ENCODE measurements around the gene SPACDR.
"Not testable (repeated sequence)": the region's sequence is repeated elsewhere in the genome, so short reads cannot be mapped to it uniquely, and the experiment has no call there.

The SPACDR gene

GRCh38 chr7:100444311-100445278 is 19.5 kb downstream of the SPACDR start:
- no peak for DNase-seq (ENCODE audit: insufficient read length, low spot score)
- FAIRE-seq: no peak
- no peak for TF ChIP-seq CTCF (IDR thresholded peaks at IDR 0.05; ENCODE audit: insufficient read depth, missing control alignments)

GRCh38 chr7:100443096-100443840 is 20.8 kb downstream of the SPACDR start:
- TF ChIP-seq CTCF (IDR thresholded peaks at IDR 0.05; ENCODE audit: insufficient read depth, missing control alignments): no peak
- DNase-seq (ENCODE audit: insufficient read length, low spot score) (no peak), FAIRE-seq (no peak)

GRCh38 chr7:100441641-100442535 is 22.2 kb downstream of the SPACDR start:
- FAIRE-seq (no peak), DNase-seq (ENCODE audit: insufficient read length, low spot score) (no peak)
- TF ChIP-seq CTCF (IDR thresholded peaks at IDR 0.05; ENCODE audit: insufficient read depth, missing control alignments): no peak

GRCh38 chr7:100439244-100439643 is 24.8 kb downstream of the SPACDR start:
- FAIRE-seq; DNase-seq (ENCODE audit: insufficient read length, low spot score): not testable (repeated sequence)

GRCh38 chr7:100438731-100439130 is 25.3 kb downstream of the SPACDR start:
- not testable (repeated sequence) for FAIRE-seq; DNase-seq (ENCODE audit: insufficient read length, low spot score)

- TF ChIP-seq CTCF (IDR thresholded peaks at IDR 0.05; ENCODE audit: insufficient read depth, missing control alignments): no peak
- FAIRE-seq (no peak), DNase-seq (ENCODE audit: insufficient read length, low spot score) (no peak)
These were observed 25.9 kb downstream of the SPACDR start for GRCh38 chr7:100438172-100438571.

GRCh38 chr7:100437150-100438100 is 26.6 kb downstream of the SPACDR start:
- DNase-seq (ENCODE audit: insufficient read length, low spot score): no peak
- no peak for FAIRE-seq
- TF ChIP-seq CTCF (IDR thresholded peaks at IDR 0.05; ENCODE audit: insufficient read depth, missing control alignments): no peak
